ENCODE results near the gene RAMP1.
"Not testable (repeated sequence)": the region's sequence is repeated elsewhere in the genome, so short reads cannot be mapped to it uniquely, and the experiment has no call there.

Gene RAMP1

DNA sequence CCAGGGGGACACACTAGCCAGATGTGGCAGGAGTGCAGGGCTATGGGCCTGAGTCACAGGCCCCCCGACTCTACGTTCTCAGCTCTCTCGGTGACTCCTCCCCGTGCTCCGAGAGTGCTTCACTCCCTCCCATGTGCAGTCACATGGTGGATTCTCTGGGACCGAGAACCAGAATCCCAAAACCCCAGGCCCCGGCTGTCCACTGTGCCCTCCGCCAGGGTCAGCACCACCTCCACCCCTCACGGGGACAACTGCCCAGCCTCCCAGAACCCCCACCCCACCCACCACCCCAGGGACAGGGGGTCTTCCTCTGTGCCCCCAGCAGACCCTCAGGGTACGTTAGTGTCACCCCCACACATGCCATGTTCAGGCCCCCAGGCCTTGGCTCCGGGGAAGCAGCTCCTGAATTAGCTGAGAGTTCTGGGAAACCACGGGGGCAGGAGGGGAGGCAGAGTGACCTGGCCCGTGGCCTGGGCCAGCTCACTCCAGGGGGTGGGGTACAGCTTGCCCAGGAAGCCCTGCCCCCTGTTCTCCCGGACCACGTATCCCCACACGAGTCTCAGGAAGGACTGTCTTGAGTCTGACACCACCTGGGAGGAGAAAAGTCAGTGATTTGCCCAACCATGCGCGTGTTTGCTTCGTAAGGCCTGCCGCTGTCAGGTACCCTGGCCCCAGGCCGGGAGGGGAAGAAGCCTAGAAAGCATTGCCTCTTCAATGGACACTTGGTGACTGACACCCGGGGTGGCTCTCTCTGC, 4.4 kb downstream of the RAMP1 start:
- DNase-seq (ENCODE audit: low read depth), result no peak

DNA sequence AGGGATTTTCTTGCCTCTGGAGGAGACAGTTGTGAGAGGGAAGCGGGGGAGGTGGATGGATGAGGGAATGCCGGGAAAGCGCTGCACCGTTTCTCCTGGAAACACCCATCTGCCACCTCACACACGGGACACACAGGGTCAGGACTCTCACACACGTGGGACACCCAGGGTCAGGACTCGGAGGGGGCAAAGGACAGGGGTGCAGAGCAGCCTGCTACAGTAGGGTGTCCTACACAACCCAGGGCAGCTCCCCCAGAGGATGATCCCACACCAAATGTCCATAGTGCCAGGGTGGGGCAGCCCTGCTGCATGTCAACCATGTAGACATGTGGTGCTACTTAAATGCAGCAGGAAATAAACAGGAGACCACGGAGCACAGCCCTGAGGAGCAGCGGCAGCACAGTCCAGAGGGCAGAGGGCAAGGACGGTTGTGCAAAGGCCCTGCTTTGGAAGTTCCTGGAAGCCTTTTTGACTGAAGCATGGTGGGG, 5.1 kb downstream of the RAMP1 start:
- no peak for DNase-seq (ENCODE audit: low read depth)

DNA sequence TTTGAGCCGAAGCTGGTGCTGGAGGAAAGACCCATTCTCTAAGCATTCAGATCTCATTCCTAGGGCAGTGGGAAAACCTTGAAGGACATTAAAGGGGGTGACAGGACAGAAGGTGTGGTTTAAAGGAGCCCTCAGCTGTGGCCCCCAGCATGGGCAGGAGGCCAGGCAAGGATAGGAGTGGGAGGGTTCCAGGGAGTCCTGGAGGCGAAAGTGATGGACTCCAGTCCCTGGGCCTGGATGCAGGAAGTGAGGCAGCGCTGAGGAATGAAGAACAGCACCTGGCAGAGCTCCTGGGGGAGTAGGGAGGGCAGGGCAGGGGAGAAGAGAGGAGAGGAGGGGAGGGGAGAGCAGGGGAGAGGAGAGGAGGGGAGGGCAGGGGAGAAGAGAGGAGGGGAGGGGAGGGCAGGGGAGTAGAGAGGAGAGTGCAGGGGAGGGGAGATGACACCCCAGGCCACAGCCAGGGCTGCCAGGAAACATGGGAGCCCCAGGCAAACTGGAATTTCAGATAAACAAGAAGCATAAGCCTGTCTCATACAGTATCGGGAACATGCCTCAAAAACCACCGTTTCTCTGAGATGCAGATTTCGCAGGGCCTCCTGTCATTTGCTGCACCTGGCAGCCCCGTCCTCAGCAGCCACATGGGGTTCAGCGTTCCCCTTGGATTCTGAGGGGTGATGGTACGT, 5.7 kb downstream of the RAMP1 start:
- DNase-seq (ENCODE audit: low read depth), result no peak

DNA sequence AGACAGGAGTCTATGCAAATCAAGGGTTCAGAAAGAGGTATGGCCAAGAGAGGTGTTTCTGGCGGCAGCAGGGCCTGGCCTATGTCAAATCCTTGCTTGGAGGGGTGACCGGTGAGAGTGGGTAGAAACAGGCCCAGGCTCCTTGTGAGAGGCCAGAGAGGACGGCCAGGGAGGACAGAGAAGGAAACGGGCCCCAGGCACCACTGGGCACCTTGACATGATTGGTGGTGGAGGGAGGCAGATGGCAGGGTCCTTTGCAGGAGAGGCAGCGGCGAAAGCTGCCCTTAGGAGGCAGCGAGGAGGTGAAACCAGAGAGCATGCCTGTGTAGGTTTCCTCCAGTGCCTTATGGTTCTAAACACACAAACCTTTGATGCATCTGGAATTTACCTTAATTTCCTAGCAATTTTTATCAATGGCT, 6.2 kb downstream of the RAMP1 start:
- no peak for DNase-seq (ENCODE audit: low read depth)

DNA sequence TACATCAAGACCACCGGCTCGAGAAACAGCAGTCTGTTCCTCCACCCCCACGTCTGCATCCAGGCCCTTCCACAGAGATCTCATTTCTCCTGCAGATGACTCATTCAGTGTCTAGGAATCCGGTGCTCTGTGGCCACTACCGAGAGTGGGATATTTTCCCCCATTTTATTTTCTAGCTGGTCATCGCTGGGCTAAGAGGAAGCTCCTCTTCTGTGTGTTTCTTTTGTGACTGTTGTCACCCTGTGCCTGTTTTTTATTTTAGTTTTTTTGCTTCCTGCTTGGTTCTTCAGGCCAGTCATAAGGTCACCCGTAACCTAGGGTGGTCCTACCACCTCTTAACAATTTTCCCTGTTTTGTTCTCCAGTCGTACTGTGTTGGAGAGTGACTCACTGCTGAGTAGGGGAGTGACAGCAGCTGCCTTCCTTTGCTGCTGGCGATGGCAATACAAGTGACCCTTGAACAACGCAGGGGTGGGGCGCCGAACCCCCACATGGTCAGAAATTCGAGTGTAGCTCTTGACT, 6.7 kb downstream of the RAMP1 start:
- DNase-seq (ENCODE audit: low read depth), result no peak

DNA sequence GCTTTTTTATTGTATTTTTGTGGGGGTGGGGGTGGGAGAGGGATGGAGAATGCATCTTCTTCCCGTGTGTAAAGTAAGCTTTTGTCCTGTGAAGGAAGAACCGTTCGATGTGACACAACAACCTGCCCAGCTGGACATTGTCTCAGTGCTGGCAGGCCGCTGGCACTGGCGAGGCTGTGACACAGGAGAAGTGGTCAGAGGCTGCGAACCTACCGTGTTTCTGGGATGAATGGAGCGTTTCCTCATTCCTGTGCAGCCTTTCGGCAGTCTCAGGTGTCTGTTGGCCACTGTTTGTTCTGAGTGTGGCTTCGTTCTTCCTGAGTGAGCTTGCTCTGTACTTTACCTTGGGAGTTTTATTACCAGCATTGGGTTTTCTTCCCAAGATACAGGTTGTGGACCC, 8.0 kb downstream of the RAMP1 start:
- DNase-seq (ENCODE audit: low read depth), result no peak

DNA sequence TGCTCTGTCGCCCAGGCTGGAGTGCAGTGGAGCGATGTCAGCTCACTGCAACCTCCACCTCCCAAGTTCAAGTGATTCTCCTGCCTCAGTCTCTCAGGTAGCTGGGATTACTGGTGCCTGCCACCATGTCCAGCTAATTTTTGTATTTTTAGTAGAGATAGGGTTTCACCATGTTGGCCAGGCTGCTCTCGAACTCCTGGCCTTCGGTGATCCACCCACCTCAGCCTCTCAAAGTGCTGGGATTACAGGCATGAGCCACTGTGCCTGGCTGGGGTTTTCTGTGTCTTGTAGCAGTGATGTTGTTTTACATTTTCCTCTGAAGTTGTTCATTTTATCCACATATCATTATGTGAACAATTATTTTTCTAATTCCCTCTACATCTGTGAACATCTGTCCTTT, 8.7 kb downstream of the RAMP1 start:
- DNase-seq (ENCODE audit: low read depth), result not testable (repeated sequence)

DNA sequence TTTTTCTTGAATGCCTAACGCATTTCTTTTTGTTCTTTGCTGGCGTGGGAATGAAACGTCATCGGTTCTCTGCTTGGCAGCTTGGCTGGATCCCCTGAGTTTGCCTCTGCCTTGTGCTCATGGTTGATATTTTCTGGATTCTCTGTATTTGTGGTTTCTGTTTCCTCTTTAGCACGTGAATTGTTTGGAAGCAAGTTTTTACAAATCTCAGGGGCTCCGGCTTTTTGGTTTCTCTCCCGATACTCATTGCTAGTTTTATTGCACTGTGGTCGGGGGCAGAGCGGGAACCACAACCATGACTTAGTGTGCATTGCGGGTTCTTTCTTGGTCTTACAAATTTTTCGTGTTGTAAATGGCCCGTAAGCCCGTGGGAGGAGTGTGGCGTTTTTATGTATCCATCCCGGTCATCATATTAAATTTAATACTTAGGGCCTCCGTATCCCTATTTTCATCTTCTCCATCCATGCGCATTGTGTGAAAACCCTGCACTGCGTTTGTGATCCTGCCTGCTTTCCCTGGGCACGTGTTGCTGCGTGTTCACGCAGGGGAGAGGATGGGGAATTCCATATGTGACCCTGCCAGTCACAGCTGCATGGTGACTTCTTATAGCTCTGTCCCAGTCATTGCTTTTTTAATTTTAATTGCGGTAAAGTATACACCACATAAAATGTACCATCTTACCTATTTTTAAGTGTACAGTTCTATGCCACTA, 9.4 kb downstream of the RAMP1 start:
- DNase-seq (ENCODE audit: low read depth), result no peak

DNA sequence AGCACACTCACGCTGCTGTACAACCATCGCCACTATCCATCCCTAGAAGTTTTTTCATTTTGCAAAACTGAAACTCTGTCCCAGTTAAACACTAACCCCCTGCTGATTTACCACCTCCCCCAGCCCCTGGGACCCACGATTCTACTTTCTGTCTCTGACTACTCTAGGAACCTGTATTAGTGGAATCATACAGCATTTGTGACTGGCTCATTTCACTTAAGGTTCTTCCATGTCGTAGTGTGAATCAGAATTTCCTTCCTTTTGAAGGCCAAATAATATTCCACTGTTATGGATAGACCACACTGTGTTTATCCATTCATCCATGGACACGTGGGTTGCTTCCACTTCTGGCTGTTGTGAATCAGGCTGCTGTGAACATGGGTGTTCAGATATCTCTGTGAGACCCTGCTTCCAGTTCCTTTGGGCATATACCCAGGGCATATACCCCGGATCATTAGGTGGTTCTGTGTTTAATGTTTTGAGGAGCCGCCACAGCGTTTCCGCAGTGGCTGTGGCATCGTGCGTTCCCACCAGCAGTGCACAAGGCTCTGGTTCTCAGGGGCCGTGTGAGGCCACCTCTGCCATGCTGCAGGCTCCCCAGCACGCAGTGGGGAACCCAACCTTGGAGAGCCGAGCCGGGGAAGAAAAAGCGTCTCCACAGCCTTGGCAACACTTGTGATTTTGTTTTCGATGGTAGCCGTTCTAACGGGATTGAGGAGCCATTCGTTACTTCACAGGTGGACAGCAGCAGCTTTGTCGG, 10.1 kb downstream of the RAMP1 start:
- DNase-seq (ENCODE audit: low read depth), result no peak

DNA sequence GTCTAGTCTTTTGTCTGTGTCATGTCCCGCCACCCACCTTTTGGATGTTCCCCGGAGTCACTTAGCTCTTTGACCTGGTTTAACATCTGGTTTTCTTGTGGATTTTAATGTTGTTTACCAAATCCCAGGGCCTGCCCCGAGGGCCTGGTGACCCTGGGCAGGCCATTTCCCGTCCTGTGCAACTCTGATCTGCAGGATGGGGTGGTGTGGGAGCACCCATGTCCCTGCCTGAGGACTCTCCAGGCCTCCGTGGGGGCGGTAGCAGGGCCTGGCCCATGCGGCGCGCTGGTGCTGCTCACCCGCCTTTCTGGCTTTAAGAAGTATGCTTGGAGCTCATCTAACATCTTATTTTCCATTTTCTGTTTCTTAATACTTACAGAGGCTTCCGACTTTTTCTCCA, 10.7 kb downstream of the RAMP1 start:
- DNase-seq (ENCODE audit: low read depth), result no peak

DNA sequence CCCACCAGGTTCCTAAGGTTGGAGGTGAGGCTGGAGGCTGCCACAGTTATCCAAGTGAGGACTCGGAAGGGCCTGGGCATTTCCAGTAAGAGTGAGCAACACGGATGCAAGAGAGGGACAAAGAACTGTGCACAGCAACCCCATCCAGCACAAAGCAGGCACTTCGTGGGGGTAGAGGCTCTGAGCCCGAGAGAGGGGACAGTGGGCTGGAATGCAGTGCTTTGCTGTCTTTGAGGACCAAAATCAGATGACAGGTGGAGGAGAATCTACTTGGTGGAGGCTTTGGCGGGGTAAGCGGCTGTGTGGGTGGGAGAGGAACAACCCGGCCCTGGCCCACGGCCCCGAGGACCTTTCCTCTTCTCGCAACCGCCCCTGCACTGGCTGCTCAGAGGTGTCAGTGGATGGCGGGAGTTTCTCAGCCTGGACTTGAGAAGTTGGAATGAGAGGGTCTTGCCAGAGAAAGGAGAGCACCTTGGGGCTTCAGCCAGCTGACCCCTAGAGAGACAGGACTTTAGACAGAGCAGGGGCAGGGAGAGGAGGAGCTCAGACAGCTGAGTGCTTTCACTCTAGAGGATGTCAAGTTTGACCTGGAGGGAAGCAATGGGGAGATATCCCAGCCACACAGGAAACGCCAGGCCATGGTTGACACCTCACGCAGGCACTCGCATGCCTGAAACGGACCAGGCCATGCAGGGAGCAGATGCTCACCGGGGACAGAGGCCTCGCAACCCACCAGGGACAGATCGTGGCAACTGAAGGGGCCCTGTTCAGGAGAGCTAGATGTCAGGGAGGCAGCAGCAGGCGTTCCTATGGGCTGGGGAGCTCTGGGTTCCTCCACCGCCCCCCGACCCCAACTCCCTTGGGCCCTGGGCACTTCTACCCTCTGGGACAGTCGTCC, 11.6 kb downstream of the RAMP1 start:
- DNase-seq (ENCODE audit: low read depth), result no peak

DNA sequence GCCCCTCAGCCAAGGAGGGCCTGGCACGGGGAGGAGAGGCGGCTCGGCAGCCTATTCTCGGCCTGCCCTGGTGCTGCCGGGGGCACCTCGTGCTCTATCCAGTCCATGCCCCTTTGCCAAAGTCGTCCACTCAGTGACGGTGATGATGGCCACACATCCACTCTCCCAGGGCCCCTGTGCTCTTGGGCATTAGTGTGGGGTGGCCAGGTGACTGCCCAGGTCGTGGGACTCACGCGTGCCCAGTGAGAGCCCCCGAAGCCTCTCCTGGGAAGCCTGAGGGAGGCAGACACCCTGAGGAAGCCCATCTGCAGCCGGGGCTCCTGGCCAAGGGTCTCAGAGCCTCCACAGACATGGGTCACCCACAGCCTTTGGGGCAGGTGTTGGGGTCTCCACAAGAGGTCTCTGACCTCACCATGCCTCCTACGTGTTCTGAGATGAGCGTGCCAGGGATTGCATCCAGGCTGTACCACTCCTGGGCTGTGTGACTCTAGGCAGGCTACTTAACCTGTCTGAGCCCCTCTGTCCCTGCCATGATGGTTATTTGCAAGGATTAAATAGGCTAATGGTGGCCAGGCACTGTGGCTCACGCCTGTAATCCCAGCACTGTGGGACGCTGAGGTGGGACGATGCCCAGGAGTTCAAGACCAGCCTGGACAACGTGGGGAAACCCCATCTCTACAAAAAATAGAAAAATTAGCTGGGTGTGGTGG, 12.9 kb downstream of the RAMP1 start:
- DNase-seq (ENCODE audit: low read depth), result no peak

DNA sequence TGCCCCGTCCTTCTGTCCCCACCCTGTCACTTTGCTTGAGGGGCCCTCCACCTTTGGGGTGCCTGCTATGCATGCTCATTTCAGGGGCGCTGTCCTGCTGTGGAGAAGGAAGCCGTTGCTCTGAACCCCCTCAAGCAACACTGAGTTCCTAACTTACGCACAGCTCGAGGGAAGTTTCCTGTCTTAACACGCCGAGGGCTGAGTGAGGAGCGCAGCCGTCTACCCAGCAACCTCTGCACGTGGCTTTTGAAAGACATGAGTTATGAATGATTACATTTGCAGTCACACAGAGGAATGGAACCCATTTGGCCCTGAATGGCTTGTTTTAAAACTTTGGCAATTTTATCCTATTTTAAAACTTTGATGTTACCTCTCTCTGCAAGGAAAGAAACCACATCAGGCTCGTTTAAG, 14.0 kb downstream of the RAMP1 start:
- DNase-seq (ENCODE audit: low read depth), result no peak

DNA sequence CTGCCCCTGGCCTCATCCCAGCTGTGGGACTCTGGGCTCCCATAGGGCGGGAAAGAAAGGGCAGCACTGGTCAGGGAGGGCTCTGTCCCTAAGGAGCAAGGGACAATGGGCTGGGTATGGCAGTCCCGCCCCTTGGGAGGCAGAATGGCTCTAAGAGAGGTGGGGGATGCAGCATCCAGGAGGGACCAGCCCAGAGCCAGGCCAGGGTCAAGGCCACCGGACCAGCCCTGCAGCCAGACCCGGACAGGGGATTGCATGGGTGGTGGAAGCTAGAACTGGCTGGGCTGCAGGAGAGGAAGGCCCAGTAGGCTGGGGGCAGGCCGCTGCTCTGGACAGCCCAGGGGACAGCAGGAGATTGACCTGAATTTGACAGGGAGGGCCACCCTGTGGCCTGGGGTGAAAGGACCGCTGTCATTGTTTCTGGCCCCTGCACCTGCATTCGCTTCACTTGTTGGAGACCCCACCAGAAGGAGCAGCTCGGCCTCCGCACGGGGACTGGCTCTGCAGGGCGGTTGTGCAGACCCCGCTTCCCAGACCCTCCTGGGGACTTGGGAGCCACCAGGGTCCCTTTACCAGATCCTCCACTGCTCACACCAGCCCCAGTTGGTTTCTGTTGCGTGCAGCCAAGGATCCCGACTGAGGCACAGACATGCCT, 14.6 kb downstream of the RAMP1 start:
- DNase-seq (ENCODE audit: low read depth), result no peak

DNA sequence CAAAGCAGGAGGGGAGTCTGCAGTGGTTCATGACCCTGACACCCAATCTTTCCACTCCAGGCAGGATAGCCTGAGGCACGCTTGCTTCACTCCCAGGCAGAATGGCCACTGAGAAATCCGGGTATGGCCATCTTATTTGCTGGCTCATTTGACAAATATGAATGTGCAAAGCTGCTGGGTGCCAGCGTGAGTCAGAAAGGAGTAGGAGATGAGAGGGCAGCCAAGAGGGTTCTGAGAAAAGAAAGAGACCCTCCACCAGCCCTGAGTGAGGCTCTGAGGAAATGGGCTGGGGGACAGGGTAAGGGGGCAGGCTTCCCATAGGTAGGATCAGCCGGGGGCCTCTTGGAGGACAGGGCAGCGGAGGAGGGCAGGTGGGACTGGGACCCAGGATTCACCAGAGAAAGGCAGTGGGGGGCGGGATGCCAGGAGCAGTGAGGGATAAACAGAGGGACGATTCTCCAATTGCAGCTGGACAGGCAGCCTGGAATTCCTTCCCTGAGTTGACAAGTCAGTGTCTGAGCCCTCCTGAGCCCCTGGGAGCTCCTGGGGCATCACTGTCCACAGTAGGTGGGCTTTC, 15.2 kb downstream of the RAMP1 start:
- no peak for DNase-seq (ENCODE audit: low read depth)

DNA sequence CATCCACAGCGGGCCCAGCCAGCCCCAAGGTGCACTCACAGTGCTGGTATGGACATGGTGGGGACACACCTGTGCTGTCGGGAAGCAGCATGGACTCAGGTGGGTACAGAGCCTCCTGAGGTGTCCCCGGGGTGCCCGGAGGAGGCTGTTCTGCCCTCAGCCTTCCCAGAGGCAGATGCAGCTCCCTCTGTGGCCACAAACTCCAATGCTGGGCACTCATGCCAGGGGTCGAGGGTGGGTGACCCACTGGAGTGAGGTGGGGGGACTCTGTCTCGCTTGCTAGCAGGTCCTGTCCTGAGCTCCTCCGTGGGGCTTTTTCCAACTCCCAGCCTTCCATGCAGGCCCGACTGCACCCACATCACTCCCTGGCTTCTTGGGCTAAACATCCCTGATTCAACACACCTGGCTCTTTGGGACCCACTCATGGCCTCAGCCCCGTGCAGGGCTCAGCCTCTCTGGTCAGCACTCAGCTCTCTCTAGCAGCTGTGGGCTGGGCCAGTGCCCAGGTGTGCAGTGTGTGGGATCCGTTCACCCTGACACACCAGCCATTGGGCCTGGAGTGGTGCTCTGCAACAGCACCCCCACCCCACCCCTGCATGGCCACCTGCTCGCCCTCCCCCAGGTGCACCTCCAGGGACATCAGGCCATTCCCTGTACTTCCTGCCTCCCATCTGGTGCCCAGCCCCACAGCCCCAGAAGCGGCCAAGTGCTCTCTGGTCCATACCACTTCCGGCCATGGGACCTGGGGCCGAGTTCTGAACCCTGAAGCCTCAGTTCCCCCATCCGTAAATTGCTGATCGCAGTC, 16.0 kb downstream of the RAMP1 start:
- DNase-seq (ENCODE audit: low read depth), result no peak

DNA sequence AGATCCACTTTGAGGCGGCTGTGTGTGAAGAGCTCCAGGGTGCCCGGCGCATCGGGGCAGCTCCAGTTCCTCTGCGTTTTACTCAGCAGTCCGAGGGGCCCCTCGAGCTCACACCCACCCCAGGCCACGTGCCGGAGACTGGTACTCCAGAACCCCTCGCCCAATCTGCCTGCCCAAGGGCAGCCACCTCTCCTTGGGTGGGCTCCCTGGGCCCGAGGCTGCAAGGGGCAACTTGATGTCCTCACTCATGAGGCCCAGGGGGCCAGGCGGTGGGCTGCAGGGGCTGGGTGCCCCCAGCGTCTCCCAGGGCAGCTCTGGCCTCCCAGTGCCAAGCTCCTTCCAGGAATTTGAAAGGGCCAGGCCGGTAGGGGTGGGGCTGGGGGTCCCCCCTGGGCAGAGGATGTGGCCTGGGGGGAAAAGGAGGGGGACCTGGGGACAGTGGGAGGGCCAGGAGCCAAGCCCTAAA, 16.7 kb downstream of the RAMP1 start:
- DNase-seq (ENCODE audit: low read depth), result no peak

DNA sequence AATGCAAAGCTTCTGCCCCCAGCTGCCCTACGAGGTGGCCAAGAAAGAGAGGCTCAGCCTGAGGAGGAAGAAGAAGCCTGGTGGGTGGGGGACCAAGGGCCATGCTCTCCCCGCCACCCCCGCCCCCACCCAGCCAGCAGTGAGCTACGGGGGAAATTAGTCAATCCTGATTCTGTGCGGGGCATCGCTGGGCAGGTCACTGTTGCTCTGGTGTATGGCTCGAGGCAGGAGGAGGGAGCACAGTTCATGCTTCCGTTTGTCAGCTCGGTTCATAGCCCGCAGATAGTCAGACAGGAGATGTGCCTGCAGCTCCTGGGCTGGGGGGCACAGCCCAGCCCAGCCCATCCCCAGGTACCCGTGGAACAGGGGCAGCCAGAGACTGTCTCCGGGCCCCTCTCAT, 17.1 kb downstream of the RAMP1 start:
- no peak for DNase-seq (ENCODE audit: low read depth)
